MM.1S (cell line): ENCODE results near the gene MAGEA9.

Source experiments
- DNase-seq: peaks from one replicate; pipeline ENCODE4 v3.0.0-alpha.2; 2015
- H2AFZ ChIP-seq: fragments of 300-600 bp; sonication (generic); 2 replicates; pipeline ENCODE4 v1.6.0; 2016; ENCODE audit warnings: antibody characterized with exemption, low read length
- H3F3A ChIP-seq: fragments of 300-600 bp; sonication (generic); 2 replicates; pipeline ENCODE4 v1.6.1; 2016; ENCODE audit warnings: mild to moderate bottlenecking, antibody characterized with exemption, low read length, moderate library complexity, mixed read lengths; ENCODE audit not compliant: insufficient read depth
- H3K27ac ChIP-seq: fragments of 300-600 bp; sonication (generic); 2 replicates; pipeline ENCODE4 v1.5.1; 2016; ENCODE audit warnings: mild to moderate bottlenecking, low read length
- H3K27me3 ChIP-seq: fragments of 300-600 bp; sonication (generic); replicated peaks from 2 replicates; pipeline ENCODE4 v1.6.0; 2016; ENCODE audit warnings: low read length; ENCODE audit not compliant: insufficient read depth
- H3K36me3 ChIP-seq: fragments of 300-600 bp; sonication (generic); replicated peaks from 2 replicates; pipeline ENCODE4 v1.6.1; 2016; ENCODE audit warnings: mild to moderate bottlenecking, low read length, mixed read lengths; ENCODE audit not compliant: insufficient read depth
- H3K4me1 ChIP-seq: fragments of 300-600 bp; sonication (generic); 2 replicates; pipeline ENCODE4 v1.6.1; 2016; ENCODE audit warnings: low read length, mixed read lengths
- H3K4me2 ChIP-seq: fragments of 300-600 bp; sonication (generic); 2 replicates; pipeline ENCODE4 v1.6.0; 2016; ENCODE audit warnings: low read depth, low read length
- H3K4me3 ChIP-seq: fragments of 300-600 bp; sonication (generic); 2 replicates; pipeline ENCODE4 v1.5.1; 2016; ENCODE audit warnings: low read length, mixed read lengths
- H3K79me2 ChIP-seq: fragments of 300-600 bp; sonication (generic); 2 replicates; pipeline ENCODE4 v1.6.1; 2016; ENCODE audit warnings: mixed run types, low read length, mixed read lengths
- H3K9ac ChIP-seq: fragments of 300-600 bp; sonication (generic); 2 replicates; pipeline ENCODE4 v1.6.1; 2016; ENCODE audit warnings: low read length, mixed read lengths
- H3K9me2 ChIP-seq: fragments of 300-600 bp; sonication (generic); replicated peaks from 2 replicates; pipeline ENCODE4 v1.6.1; 2016; ENCODE audit warnings: mild to moderate bottlenecking, low read length, mixed read lengths; ENCODE audit not compliant: insufficient read depth
- H3K9me3 ChIP-seq: fragments of 300-600 bp; sonication (generic); replicated peaks from 2 replicates; pipeline ENCODE4 v1.6.1; 2016; ENCODE audit warnings: mild to moderate bottlenecking, low read length, mixed read lengths; ENCODE audit not compliant: insufficient read depth
- H4K20me1 ChIP-seq: fragments of 300-600 bp; sonication (generic); 2 replicates; pipeline ENCODE4 v1.6.1; 2016; ENCODE audit warnings: mild to moderate bottlenecking, low read length, moderate library complexity, mixed read lengths; ENCODE audit not compliant: insufficient read depth
- EZH2 ChIP-seq: fragments of 300-600 bp; sonication (generic); optimal IDR thresholded peaks from 2 replicates; pipeline ENCODE3; 2017; ENCODE audit warnings: low read depth, mild to moderate bottlenecking, antibody characterized with exemption, low read length, mixed read lengths
- EZH2phosphoT487 ChIP-seq: fragments of 300-600 bp; sonication (generic); IDR thresholded peaks from 2 replicates; pipeline ENCODE4 v1.6.1; 2018; ENCODE audit warnings: antibody characterized with exemption, low read length
- TF ChIP-seq, protein P1 (sequence below): fragments of 300-600 bp; sonication (generic); IDR thresholded peaks from 2 replicates; pipeline ENCODE4 v1.5.1; 2016; ENCODE audit warnings: antibody characterized with exemption, low read length, mixed read lengths

MAGEA9 gene

DNA sequence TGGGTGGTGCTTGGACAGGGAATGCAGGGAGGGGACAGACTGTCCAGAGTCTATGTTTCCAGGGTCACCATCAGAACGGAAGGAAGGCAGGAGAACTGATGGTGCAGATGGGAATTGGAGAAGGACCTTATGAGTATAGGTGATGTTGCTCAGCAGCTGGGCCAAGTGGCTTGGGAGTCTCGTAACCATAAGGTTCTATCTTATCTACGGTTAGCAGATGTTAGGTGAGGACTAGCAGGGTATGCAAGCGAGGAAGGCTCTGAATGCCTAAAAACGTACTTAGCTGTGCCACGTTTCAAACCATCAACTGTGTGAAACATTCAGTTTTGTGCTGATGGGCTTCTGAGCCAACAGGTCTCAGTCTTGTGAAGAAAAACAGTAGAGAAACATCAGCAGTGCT is 22.4 kb downstream of the MAGEA9 start:
- Histone ChIP-seq H3K9me2 (no peaks in the 10 kb centered on the region), H3K4me2 (no peak overlapping the region), H3F3A (no peaks in the 10 kb centered on the region), H3K27ac (no peak overlapping the region), H3K9ac (no peak overlapping the region), H3K27me3 (no peaks in the 10 kb centered on the region), H4K20me1 (no peaks in the 10 kb centered on the region), H3K79me2 (no peaks in the 10 kb centered on the region), H3K4me3 (no peak overlapping the region), H2AFZ (no peak overlapping the region), H3K9me3 (no peaks in the 10 kb centered on the region), H3K4me1 (no peaks in the 10 kb centered on the region), H3K36me3 (no peaks in the 10 kb centered on the region)
- DNase-seq, result no peak
- TF ChIP-seq, protein P1, sequence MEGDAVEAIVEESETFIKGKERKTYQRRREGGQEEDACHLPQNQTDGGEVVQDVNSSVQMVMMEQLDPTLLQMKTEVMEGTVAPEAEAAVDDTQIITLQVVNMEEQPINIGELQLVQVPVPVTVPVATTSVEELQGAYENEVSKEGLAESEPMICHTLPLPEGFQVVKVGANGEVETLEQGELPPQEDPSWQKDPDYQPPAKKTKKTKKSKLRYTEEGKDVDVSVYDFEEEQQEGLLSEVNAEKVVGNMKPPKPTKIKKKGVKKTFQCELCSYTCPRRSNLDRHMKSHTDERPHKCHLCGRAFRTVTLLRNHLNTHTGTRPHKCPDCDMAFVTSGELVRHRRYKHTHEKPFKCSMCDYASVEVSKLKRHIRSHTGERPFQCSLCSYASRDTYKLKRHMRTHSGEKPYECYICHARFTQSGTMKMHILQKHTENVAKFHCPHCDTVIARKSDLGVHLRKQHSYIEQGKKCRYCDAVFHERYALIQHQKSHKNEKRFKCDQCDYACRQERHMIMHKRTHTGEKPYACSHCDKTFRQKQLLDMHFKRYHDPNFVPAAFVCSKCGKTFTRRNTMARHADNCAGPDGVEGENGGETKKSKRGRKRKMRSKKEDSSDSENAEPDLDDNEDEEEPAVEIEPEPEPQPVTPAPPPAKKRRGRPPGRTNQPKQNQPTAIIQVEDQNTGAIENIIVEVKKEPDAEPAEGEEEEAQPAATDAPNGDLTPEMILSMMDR, result no peak
- TF ChIP-seq EZH2 (no peak), EZH2phosphoT487 (no peak)

DNA sequence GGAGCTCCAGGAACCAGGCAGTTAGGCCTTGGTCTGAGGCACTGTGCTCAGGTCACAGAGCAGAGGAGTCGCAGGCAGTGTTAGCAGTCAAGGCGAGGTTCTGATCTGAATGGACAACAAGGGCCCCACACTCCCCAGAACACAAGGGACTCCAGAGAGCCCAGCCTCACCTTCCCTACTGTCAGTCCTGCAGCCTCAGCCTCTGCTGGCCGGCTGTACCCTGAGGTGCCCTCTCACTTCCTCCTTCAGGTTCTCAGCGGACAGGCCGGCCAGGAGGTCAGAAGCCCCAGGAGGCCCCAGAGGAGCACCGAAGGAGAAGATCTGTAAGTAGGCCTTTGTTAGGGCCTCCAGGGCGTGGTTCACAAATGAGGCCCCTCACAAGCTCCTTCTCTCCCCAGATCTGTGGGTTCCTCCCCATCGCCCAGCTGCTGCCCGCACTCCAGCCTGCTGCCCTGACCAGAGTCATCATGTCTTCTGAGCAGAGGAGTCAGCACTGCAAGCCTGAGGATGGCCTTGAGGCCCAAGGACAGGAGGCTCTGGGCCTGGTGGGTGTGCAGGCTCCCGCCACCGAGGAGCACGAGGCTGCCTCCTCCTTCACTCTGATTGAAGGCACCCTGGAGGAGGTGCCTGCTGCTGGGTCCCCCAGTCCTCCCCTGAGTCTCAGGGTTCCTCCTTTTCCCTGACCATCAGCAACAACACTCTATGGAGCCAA is 26.2 kb downstream of the MAGEA9 start:
- H2AFZ ChIP-seq, result no peak overlapping the region
- no peak for DNase-seq
- no peaks in the 10 kb centered on the region for H3K9me3 ChIP-seq
- no peaks in the 10 kb centered on the region for H3F3A ChIP-seq
- no peaks in the 10 kb centered on the region for H3K79me2 ChIP-seq
- no peak overlapping the region for H3K27ac ChIP-seq
- no peaks in the 10 kb centered on the region for H3K27me3 ChIP-seq
- TF ChIP-seq, protein P1, result no peak
- TF ChIP-seq EZH2phosphoT487 (no peak), EZH2 (no peak)
- H3K9ac ChIP-seq, result no peak overlapping the region
- H3K36me3 ChIP-seq, result no peaks in the 10 kb centered on the region
- no peak overlapping the region for H3K4me3 ChIP-seq
- H3K4me2 ChIP-seq, result no peak overlapping the region
- H4K20me1 ChIP-seq, result no peaks in the 10 kb centered on the region
- H3K9me2 ChIP-seq, result no peaks in the 10 kb centered on the region
- no peaks in the 10 kb centered on the region for H3K4me1 ChIP-seq

DNA sequence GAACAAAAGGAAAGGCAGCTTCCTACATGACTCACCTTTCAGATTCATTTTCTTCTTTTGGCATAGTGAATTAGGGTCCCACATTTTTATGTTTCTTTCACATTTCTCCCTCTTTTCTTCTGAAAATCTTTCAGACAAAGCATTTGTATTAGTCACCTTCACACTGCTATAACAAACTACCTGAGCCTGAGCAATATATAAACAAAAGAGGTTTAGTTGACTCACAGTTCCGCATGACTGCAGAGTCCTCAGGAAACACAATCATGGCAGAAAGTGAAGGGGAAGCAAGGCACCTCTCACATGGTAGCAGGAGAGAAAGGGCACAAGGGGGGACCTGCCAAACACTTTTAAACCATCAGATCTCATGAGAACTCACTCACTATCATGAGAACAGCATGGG is 36.9 kb downstream of the MAGEA9 start:
- H3K9me3 ChIP-seq, result no peaks in the 10 kb centered on the region
- no peaks in the 10 kb centered on the region for H3F3A ChIP-seq
- H3K27me3 ChIP-seq, result no peaks in the 10 kb centered on the region
- no peak for DNase-seq
- H4K20me1 ChIP-seq, result no peaks in the 10 kb centered on the region
- H2AFZ ChIP-seq, result no peak overlapping the region
- TF ChIP-seq EZH2phosphoT487 (no peak), EZH2 (no peak)
- TF ChIP-seq, protein P1, result no peak
- no peak overlapping the region for H3K27ac ChIP-seq
- no peak overlapping the region for H3K4me2 ChIP-seq
- H3K9me2 ChIP-seq, result no peaks in the 10 kb centered on the region
- H3K4me1 ChIP-seq, result no peaks in the 10 kb centered on the region
- H3K36me3 ChIP-seq, result no peaks in the 10 kb centered on the region
- no peak overlapping the region for H3K4me3 ChIP-seq
- H3K9ac ChIP-seq, result no peak overlapping the region
- no peaks in the 10 kb centered on the region for H3K79me2 ChIP-seq
